IPS-NIHi7 (cell line): ENCODE data around the gene SPATA6.
"Not testable (repeated sequence)": the region's sequence is repeated elsewhere in the genome, so short reads cannot be mapped to it uniquely, and the experiment has no call there.

Experiments
- DNase-seq: peaks from one replicate; pipeline ENCODE4 v3.0.0; 2012; ENCODE audit warnings: mixed read lengths; ENCODE audit errors: extremely low spot score

The SPATA6 gene

GRCh38 chr1:48356901-48357300 lies 115.1 kb downstream of the SPATA6 start:
- DNase-seq: no peak

DNA sequence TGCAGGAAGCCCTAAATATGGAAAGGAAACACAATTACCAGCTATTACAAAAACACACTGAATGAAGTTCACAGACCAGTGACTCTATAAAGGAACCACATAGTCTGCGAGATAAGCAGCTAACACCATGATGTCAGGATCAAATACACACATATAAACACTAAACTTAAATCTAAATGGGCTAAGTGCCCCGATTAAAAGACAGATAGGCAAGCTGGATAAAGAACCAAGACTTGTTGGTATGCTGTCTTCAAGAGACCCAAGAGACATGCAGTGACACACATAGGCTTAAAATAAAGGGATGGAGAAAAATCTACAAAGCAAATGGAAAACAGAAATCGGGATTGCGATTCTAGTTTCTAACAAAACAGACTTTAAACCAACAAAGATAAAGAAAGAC lies 127.6 kb downstream of the SPATA6 start:
- DNase-seq: no peak

DNA sequence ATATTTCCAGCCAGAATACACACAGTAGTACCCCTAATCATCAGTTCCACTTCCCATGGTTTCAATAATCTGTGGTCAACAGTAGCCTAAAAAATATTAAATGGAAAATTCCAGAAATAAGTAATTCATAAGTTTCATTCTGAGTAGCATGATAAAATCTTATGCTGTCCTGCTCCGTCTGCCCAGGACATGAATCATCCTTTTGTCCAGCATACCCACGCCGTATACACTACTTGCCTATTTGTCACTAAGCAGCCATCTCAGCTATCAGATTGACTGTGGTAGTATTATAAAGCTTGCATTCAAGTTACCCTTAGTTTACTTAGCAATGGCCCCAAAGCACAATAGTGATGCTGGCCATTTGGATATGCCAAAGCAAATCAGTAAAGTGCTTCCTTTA lies 130.8 kb downstream of the SPATA6 start:
- DNase-seq: no peak

GRCh38 chr1:48338257-48338656 lies 133.7 kb downstream of the SPATA6 start:
- no peak for DNase-seq

DNA sequence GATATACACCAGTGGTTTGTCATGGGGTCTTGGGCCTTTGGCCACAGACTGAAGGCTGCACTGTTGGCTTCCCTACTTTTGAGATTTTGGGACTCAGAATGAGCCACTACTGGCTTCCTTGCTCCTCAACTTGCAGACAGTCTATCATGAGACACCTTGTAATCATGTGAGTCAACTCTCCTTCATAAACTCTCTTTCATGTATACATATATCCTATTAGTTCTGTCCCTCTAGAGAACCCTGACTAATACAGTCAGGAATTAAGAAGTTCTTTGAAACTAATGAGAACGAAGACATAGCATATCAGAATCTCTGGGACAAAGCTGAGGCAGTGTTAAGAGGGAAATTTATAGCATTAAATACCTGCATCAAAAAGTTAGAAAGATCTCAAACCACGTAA lies 138.7 kb downstream of the SPATA6 start:
- no peak for DNase-seq

- DNase-seq: no peak
Measured at GRCh38 chr1:48332115-48332514, 139.9 kb downstream of the SPATA6 start.

DNA sequence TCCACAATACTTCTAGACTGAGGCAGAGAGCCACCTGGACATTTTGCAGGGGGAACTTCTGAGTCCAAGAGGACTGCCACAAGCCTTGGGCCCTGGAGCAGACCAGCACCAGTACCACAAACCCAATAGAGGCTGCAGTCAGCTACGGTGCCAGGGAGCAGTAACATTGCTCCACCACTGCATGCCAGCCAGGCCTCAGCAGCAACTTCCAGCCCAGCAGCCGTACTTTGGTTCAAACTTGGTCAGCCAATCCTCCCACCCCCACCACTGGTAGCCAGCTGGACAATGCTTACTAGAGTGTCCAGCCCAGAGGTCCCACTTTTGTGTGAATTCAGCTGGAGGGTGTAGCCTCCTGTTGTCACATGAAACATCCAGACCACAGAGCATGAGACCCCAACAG lies 142.1 kb downstream of the SPATA6 start:
- DNase-seq: no peak

GRCh38 chr1:48329486-48329885 lies 142.5 kb downstream of the SPATA6 start:
- DNase-seq: no peak

GRCh38 chr1:48311829-48312228 lies 160.2 kb downstream of the SPATA6 start:
- not testable (repeated sequence) for DNase-seq

GRCh38 chr1:48309564-48310082 lies 162.4 kb downstream of the SPATA6 start:
- DNase-seq: no peak

DNA sequence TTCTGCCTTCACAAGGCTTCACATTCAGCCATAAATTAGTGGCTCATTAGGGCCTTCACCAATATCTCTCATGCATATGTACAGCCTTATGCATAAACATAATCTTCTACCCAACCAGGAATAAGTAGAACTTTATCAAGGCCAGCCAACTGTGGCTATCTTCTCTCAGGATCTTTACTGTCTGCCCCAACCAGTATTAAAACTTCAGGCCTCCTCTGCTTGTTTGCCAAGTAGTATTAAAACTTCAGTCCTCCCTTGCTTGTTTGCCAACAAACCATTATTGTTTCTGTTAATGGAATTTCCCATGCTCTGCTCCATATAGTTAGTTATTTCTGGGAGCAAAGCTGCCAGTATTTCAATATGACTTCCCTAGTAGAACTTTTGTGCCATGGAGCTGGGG lies 169.4 kb downstream of the SPATA6 start:
- no peak for DNase-seq

DNA sequence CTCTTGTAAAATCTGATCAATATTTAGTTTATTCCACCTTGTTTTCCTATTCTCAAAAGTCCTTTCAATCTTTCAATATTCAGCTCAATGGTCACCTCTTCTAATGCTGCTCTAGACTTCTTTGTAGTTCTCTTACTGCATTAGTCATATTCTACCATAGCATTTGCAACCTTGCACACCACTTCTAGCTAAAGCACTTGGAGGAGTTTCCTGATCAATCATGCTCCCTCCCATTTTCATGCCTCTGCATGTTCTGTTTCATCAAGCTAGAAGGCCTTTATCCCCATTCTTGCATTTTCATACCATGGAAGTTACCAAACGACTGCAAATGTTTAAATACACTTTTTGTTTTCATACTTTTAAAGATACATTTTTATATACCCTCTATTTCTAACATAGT lies 177.3 kb downstream of the SPATA6 start:
- DNase-seq: no peak

DNA sequence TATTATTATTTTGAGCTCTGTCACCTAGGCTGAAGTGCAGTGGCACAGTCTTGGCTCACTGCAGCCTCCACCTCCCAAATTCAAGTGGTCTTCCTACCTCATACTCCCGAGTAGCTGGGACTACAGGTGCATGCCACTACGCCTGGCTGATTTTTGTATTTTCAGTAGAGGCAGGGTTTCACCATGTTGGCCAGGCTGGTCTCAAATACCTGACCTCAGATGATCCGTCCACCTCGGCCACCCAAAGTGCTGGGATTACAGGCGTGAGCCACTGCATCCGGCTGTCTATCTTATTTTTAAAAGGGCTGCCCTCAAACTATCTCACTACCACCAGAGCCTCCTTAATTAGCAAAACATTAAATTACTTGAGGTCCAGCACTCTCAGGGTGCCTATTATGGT lies 177.9 kb downstream of the SPATA6 start:
- not testable (repeated sequence) for DNase-seq

DNA sequence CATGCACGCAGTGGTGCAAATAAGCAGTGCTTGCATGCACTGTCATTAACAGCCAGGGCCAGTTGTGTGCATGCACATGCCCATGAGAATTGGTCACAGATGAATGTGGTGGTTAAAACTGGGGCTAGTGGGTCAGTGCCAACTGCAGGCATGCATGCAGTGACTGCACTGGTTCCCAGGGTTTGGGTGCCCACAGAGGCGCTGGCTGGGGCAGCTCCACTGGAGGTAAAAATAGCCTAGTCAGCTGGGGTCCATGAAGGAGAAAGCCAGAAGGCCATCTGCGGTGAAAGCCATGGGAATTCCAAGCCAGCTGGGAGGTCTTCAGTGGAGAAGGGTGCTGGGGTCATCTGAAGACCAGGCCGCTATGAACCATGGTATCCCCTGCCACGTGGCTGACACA lies 179.3 kb downstream of the SPATA6 start:
- DNase-seq: no peak

GRCh38 chr1:48291421-48291820 lies 180.6 kb downstream of the SPATA6 start:
- no peak for DNase-seq

- no peak for DNase-seq
Measured at GRCh38 chr1:48285525-48285924, 186.5 kb downstream of the SPATA6 start.

- not testable (repeated sequence) for DNase-seq
Measured at GRCh38 chr1:48284696-48285420, 187.1 kb downstream of the SPATA6 start.

- not testable (repeated sequence) for DNase-seq
Measured at GRCh38 chr1:48282329-48282728, 189.7 kb downstream of the SPATA6 start.

DNA sequence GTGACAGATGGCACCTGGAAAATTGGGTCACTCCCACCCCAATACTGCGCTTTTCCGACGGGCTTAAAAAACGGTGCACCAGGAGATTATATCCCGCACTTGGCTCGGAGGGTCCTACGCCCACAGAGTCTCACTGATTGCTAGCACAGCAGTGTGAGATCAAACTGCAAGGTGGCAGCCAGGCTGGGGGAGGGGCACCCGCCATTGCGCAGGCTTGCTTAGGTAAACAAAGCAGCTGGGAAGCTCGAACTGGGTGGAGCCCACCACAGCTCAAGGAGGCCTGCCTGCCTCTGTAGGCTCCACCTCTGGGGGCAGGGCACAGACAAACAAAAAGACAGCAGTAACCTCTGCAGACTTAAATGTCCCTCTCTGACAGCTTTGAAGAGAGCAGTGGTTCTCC lies 194.6 kb downstream of the SPATA6 start:
- not testable (repeated sequence) for DNase-seq

DNA sequence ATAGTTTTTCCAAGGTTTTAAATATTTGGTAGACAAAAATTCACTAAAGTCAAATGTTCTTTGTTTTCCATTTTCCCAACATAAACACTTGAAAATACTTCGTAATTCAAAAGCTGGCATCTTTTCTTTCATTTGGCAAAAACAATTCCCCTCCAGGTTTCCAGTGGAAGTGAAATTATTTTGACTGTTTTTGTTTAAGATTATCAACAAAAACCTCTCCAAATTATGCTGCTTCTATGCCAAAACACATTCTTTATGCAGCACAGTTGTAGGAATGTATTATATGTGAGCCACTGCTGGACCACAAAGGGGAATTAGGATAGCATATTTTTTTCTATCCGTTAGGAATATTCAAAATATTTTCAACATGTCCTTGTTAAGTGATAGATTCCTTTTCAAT lies 205.4 kb downstream of the SPATA6 start:
- no peak for DNase-seq

DNA sequence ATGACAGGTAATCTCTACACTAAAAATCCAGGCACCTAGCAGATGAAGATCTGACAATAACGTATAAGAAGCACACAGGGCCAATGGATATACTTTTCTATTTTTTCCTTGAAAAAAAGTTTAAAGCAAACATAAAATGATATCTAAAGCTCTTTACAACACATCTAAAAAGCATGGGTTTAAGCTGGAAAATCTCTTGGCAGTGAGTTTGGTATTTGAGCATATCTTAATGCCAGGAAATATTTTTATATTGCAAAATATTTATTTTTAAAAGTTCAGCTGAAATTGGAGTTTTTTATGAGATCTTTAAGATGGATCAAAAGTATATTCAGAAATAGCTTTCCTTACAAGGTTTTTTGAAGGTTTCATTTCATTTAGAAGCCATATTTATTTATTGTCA lies 209.0 kb downstream of the SPATA6 start:
- no peak for DNase-seq

GRCh38 chr1:48261881-48262400 lies 210.1 kb downstream of the SPATA6 start:
- no peak for DNase-seq

- no peak for DNase-seq
Measured at GRCh38 chr1:48258106-48258505, 213.9 kb downstream of the SPATA6 start.

DNA sequence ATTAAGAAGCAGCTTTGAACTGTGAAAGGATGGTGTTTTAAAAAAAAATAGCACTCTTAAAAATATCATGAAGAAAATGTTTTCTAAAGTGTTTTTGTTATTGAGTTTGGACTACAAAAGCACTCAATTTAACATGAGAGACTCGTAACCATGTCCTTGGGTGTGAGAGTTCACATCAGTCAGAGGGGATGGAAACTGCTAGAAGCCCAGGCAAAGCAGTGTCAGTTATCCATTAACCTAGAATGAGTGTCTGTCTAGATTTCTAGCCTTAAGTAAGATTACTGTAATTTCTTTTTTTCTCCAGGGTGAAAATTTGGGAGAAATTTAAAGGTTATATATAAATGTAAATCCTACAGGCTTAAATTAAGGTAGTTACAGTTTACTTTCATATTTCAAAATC lies 217.8 kb downstream of the SPATA6 start:
- no peak for DNase-seq
